Measurements from ENCODE around the gene CACUL1.

The CACUL1 gene

DNA sequence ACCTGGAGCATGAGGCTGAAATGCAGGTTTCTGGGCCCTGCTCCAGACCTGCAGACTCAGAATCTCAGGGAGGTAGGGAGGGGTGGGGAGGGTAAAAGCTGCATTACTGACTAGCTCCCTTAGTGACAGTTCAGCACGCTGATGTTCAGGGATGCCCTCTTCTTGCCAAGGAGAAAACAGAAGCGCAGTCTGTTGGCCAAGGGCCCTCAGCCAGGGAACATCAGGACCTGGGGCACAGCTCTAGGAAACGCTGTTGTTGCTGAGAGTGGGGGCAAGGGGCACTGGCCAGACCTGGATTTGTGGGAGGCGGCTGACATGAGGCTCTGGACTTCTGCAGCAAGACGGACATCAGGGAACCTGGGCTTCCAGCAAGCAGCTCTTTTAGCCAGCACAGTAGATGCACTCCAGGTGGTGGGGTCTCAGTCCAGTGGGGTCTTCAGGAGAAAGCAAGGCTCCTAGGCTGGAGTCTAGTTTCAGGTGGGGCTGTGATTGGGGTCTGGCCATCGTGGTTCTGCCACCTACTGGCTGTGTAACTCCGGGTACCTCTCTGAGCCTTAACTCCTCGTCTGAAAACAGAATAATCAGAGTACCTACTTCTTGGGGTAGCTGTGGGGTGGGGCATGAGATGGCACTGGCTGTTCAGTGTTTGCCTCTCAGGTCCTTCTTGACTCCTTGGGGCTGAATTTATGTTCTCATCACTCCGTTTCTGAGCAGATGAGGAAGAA, 86.4 kb downstream of the CACUL1 start:
- TF ChIP-seq ARNTL (CRISPR knock-in tag; IDR thresholded peaks at IDR 0.05; ENCODE audit: borderline replicate concordance, low read depth): no peak
- no peak for TF ChIP-seq PPARA (CRISPR knock-in tag; IDR thresholded peaks at IDR 0.05; ENCODE audit: borderline replicate concordance)
- TF ChIP-seq, protein P1, sequence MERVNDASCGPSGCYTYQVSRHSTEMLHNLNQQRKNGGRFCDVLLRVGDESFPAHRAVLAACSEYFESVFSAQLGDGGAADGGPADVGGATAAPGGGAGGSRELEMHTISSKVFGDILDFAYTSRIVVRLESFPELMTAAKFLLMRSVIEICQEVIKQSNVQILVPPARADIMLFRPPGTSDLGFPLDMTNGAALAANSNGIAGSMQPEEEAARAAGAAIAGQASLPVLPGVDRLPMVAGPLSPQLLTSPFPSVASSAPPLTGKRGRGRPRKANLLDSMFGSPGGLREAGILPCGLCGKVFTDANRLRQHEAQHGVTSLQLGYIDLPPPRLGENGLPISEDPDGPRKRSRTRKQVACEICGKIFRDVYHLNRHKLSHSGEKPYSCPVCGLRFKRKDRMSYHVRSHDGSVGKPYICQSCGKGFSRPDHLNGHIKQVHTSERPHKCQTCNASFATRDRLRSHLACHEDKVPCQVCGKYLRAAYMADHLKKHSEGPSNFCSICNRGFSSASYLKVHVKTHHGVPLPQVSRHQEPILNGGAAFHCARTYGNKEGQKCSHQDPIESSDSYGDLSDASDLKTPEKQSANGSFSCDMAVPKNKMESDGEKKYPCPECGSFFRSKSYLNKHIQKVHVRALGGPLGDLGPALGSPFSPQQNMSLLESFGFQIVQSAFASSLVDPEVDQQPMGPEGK (CRISPR knock-in tag; IDR thresholded peaks at IDR 0.05; ENCODE audit: borderline replicate concordance): no peak
- no peak for TF ChIP-seq ZC3H10 (CRISPR knock-in tag; IDR thresholded peaks at IDR 0.05)
- no peak for TF ChIP-seq ZFP30 (CRISPR knock-in tag; IDR thresholded peaks at IDR 0.05)
- no peak for TF ChIP-seq OSR1 (CRISPR knock-in tag; IDR thresholded peaks at IDR 0.05)
- ATAC-seq: peak; percentile 23

DNA sequence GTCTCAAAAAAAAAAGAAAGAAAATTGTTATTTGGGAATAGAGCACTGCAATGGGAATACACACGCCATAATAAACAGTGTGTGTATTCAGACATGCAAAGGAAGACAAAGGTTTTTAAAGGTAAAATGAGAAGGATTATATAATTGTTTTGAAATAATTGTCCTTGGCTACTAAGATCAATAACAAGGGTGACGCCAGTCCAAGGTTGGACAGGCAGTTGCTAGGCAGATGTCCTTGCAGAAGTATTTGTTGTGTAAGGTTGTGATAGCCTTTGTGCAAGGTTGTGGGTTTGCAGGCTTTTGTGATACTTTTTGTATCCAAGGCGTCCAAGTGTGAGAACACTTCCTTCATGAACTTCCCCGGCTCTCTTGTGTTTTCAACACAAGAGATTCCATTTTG, 87.0 kb downstream of the CACUL1 start:
- no peak for TF ChIP-seq ZNF8 (CRISPR knock-in tag; IDR thresholded peaks at IDR 0.05)
- TF ChIP-seq, protein P2, sequence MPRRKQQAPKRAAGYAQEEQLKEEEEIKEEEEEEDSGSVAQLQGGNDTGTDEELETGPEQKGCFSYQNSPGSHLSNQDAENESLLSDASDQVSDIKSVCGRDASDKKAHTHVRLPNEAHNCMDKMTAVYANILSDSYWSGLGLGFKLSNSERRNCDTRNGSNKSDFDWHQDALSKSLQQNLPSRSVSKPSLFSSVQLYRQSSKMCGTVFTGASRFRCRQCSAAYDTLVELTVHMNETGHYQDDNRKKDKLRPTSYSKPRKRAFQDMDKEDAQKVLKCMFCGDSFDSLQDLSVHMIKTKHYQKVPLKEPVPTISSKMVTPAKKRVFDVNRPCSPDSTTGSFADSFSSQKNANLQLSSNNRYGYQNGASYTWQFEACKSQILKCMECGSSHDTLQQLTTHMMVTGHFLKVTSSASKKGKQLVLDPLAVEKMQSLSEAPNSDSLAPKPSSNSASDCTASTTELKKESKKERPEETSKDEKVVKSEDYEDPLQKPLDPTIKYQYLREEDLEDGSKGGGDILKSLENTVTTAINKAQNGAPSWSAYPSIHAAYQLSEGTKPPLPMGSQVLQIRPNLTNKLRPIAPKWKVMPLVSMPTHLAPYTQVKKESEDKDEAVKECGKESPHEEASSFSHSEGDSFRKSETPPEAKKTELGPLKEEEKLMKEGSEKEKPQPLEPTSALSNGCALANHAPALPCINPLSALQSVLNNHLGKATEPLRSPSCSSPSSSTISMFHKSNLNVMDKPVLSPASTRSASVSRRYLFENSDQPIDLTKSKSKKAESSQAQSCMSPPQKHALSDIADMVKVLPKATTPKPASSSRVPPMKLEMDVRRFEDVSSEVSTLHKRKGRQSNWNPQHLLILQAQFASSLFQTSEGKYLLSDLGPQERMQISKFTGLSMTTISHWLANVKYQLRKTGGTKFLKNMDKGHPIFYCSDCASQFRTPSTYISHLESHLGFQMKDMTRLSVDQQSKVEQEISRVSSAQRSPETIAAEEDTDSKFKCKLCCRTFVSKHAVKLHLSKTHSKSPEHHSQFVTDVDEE (CRISPR knock-in tag; IDR thresholded peaks at IDR 0.05): no peak
- TF ChIP-seq TCF4 (CRISPR knock-in tag; IDR thresholded peaks at IDR 0.05; ENCODE audit: borderline replicate concordance): no peak
- no peak for TF ChIP-seq OSR1 (CRISPR knock-in tag; IDR thresholded peaks at IDR 0.05)
- TF ChIP-seq, protein P3, sequence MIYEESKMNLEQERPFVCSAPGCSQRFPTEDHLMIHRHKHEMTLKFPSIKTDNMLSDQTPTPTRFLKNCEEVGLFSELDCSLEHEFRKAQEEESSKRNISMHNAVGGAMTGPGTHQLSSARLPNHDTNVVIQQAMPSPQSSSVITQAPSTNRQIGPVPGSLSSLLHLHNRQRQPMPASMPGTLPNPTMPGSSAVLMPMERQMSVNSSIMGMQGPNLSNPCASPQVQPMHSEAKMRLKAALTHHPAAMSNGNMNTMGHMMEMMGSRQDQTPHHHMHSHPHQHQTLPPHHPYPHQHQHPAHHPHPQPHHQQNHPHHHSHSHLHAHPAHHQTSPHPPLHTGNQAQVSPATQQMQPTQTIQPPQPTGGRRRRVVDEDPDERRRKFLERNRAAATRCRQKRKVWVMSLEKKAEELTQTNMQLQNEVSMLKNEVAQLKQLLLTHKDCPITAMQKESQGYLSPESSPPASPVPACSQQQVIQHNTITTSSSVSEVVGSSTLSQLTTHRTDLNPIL (CRISPR knock-in tag; IDR thresholded peaks at IDR 0.05; ENCODE audit: low read depth): no peak
- ATAC-seq: no peak

DNA sequence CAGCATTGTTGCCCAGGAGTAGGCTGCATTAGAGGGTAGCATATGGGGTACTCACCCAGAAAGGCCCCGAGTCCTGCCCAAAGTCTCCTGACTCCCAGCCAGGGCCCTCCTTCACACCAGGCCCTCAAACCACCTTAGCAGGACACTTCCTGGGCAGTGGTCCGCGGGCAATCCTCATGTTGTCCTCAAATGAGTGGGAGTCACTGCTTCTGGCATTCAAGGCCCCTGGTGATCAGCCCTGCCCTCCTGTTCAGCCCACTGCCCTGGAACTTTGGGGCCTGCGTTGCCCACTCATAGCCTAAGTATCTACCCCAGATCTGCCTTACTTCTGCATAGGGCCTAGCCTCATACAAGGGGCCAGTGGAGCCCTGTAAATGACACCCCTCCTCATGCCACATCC, 88.4 kb downstream of the CACUL1 start:
- TF ChIP-seq ZC3H10 (CRISPR knock-in tag; IDR thresholded peaks at IDR 0.05) (no peak), PPARA (CRISPR knock-in tag; IDR thresholded peaks at IDR 0.05; ENCODE audit: borderline replicate concordance) (no peak), ZFP3 (CRISPR knock-in tag; IDR thresholded peaks at IDR 0.05) (no peak), ZNF8 (CRISPR knock-in tag; IDR thresholded peaks at IDR 0.05) (no peak), CSDC2 (CRISPR knock-in tag; IDR thresholded peaks at IDR 0.05) (no peak), ZNF565 (CRISPR knock-in tag; conservative IDR thresholded peaks at IDR 0.05; ENCODE audit: low read depth) (no peak), ESRRG (CRISPR knock-in tag; IDR thresholded peaks at IDR 0.05) (no peak), RARB (CRISPR knock-in tag; IDR thresholded peaks at IDR 0.05) (no peak), ARNTL (CRISPR knock-in tag; IDR thresholded peaks at IDR 0.05; ENCODE audit: borderline replicate concordance, low read depth) (no peak), SNAI2 (CRISPR knock-in tag; IDR thresholded peaks at IDR 0.05) (no peak)
- TF ChIP-seq, protein P2 (CRISPR knock-in tag; IDR thresholded peaks at IDR 0.05): no peak
- ATAC-seq: no peak

DNA sequence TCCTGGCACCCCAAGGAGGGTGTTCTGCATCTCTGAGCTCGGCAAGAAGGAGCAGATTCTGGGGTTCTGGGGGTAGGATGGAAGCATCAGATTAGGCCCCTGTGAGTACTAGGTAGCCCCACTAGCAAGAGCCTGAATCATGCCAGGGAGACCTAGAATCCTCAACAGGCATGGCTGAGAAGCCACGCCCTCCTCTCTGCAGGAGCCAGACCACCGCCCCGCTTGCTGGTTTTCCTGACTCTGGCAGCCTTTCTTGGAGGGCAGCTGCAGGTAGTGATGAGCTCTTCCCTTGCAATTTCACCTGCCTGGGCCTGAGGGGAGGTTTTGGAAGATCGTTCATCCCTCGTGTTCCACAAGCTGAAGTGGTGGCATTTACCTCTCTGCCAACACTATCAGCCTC, 90.4 kb downstream of the CACUL1 start:
- ATAC-seq: no peak
- TF ChIP-seq, protein P2 (CRISPR knock-in tag; IDR thresholded peaks at IDR 0.05): no peak
- TF ChIP-seq ISL1 (CRISPR knock-in tag; IDR thresholded peaks at IDR 0.05) (no peak), TCF4 (CRISPR knock-in tag; IDR thresholded peaks at IDR 0.05; ENCODE audit: borderline replicate concordance) (no peak), ZFP30 (CRISPR knock-in tag; IDR thresholded peaks at IDR 0.05) (no peak), TOX (CRISPR knock-in tag; IDR thresholded peaks at IDR 0.05; ENCODE audit: borderline replicate concordance) (no peak), RARB (CRISPR knock-in tag; IDR thresholded peaks at IDR 0.05) (no peak), ARNTL (CRISPR knock-in tag; IDR thresholded peaks at IDR 0.05; ENCODE audit: borderline replicate concordance, low read depth) (no peak), BACH2 (CRISPR knock-in tag; IDR thresholded peaks at IDR 0.05; ENCODE audit: borderline replicate concordance) (no peak), ZNF565 (CRISPR knock-in tag; conservative IDR thresholded peaks at IDR 0.05; ENCODE audit: low read depth) (no peak)
- TF ChIP-seq, protein P4, sequence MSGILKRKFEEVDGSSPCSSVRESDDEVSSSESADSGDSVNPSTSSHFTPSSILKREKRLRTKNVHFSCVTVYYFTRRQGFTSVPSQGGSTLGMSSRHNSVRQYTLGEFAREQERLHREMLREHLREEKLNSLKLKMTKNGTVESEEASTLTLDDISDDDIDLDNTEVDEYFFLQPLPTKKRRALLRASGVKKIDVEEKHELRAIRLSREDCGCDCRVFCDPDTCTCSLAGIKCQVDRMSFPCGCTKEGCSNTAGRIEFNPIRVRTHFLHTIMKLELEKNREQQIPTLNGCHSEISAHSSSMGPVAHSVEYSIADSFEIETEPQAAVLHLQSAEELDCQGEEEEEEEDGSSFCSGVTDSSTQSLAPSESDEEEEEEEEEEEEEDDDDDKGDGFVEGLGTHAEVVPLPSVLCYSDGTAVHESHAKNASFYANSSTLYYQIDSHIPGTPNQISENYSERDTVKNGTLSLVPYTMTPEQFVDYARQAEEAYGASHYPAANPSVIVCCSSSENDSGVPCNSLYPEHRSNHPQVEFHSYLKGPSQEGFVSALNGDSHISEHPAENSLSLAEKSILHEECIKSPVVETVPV (CRISPR knock-in tag; IDR thresholded peaks at IDR 0.05): no peak
